ENCODE data around the gene NR1H4.

DNA sequence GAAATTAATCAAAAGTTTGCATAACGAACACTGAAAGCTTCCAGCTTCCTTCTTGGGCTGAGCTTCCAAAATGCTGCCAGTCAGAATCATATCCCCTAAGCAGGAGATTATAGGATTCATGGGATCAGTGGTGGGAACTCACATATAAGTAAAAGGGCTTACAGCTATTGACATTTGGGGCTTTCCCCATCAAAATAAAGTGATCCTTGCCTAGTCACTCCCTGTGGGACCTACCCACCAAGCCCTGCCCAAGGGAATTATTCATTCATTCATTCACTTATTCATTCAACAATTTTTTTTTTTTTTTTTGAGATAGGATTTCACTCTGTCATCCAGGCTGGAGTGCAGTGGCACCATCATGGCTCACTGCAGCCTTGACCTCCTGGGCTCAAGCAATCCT lies 47.5 kb upstream of the NR1H4 start:
- TF ChIP-seq REST (IDR thresholded peaks at IDR 0.05; ENCODE audit: unreplicated experiment), result no peak
- no peak for TF ChIP-seq CREB1 (CRISPR knock-in tag; IDR thresholded peaks at IDR 0.05; ENCODE audit: low read depth)
- TF ChIP-seq, protein P1, sequence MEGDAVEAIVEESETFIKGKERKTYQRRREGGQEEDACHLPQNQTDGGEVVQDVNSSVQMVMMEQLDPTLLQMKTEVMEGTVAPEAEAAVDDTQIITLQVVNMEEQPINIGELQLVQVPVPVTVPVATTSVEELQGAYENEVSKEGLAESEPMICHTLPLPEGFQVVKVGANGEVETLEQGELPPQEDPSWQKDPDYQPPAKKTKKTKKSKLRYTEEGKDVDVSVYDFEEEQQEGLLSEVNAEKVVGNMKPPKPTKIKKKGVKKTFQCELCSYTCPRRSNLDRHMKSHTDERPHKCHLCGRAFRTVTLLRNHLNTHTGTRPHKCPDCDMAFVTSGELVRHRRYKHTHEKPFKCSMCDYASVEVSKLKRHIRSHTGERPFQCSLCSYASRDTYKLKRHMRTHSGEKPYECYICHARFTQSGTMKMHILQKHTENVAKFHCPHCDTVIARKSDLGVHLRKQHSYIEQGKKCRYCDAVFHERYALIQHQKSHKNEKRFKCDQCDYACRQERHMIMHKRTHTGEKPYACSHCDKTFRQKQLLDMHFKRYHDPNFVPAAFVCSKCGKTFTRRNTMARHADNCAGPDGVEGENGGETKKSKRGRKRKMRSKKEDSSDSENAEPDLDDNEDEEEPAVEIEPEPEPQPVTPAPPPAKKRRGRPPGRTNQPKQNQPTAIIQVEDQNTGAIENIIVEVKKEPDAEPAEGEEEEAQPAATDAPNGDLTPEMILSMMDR (conservative IDR thresholded peaks at IDR 0.05; ENCODE audit: low read depth in 2 of 2), result no peak
- no peak for TF ChIP-seq EZH2 (IDR thresholded peaks at IDR 0.05; ENCODE audit: low read depth, unreplicated experiment)
- no peak for TF ChIP-seq EZH2phosphoT487 (IDR thresholded peaks at IDR 0.05; ENCODE audit: unreplicated experiment)
- no peak for TF ChIP-seq ETS1 (IDR thresholded peaks at IDR 0.05)
- TF ChIP-seq ZNF331 (CRISPR knock-in tag; IDR thresholded peaks at IDR 0.05; ENCODE audit: low read depth), result no peak
- TF ChIP-seq POLR2AphosphoS5 (IDR thresholded peaks at IDR 0.05; ENCODE audit: low read depth), result no peak
- TF ChIP-seq ZNF462 (CRISPR knock-in tag; IDR thresholded peaks at IDR 0.05), result no peak
